Neural cell (in vitro differentiated cells): ENCODE data around the gene RETREG1. TPM values are rescaled to one million over a fixed set of nuclear protein-coding genes. Genes with fewer than 3 reads are reported as not detected.

ENCODE experiments used
- H2AFZ ChIP-seq: fragments of 200-600, 300-800 bp; sonication (generic), shearing (Covaris generic); 2 replicates; pipeline ENCODE4 v1.6.0; 2014; ENCODE audit warnings: low read depth, mild to moderate bottlenecking, antibody characterized with exemption, low read length, moderate library complexity
- H3F3A ChIP-seq: fragments of 200-600 bp; shearing (Covaris generic); 2 replicates; pipeline ENCODE4 v1.6.1; 2016; ENCODE audit warnings: mild to moderate bottlenecking, moderate library complexity, mixed read lengths, antibody characterized with exemption, low read length; ENCODE audit not compliant: insufficient read depth, poor library complexity, severe bottlenecking
- H3K27ac ChIP-seq: fragments of 200-600, 300-800 bp; sonication (generic), shearing (Covaris generic); 2 replicates; pipeline ENCODE4 v1.5.1; 2014; ENCODE audit warnings: mild to moderate bottlenecking, low read length, moderate library complexity
- H3K27me3 ChIP-seq: fragments of 300-800, 200-600 bp; sonication (generic), shearing (Covaris generic); 2 replicates; pipeline ENCODE4 v1.6.0; 2014; ENCODE audit warnings: mild to moderate bottlenecking, low read depth, low read length, moderate library complexity; ENCODE audit not compliant: insufficient read depth
- H3K36me3 ChIP-seq: fragments of 300-800, 200-600 bp; sonication (generic), shearing (Covaris generic); 2 replicates; pipeline ENCODE4 v1.5.1; 2014; ENCODE audit warnings: mild to moderate bottlenecking, antibody characterized with exemption, low read length, moderate library complexity; ENCODE audit not compliant: insufficient read depth
- H3K4me2 ChIP-seq: fragments of 300-800, 200-600 bp; sonication (generic), shearing (Covaris generic); 2 replicates; pipeline ENCODE4 v1.6.0; 2014; ENCODE audit warnings: mild to moderate bottlenecking, low read length
- H3K4me3 ChIP-seq: fragments of 300-800, 200-600 bp; sonication (generic), shearing (Covaris generic); 2 replicates; pipeline ENCODE4 v1.5.1; 2014; ENCODE audit warnings: mild to moderate bottlenecking, low read length, moderate library complexity
- H3K79me2 ChIP-seq: fragments of 200-600 bp; shearing (Covaris generic); replicated peaks from 2 replicates; pipeline ENCODE4 v1.6.0; 2014; ENCODE audit warnings: mild to moderate bottlenecking, low read length, moderate library complexity; ENCODE audit not compliant: insufficient read depth
- H3K9ac ChIP-seq: fragments of 300-800, 200-600 bp; sonication (generic), shearing (Covaris generic); 2 replicates; pipeline ENCODE4 v1.6.1; 2016; ENCODE audit warnings: mild to moderate bottlenecking, low read length, mixed read lengths
- H3K9me2 ChIP-seq: fragments of 200-600 bp; shearing (Covaris generic); 2 replicates; pipeline ENCODE4 v1.6.1; 2016; ENCODE audit warnings: mild to moderate bottlenecking, low read length, mixed read lengths; ENCODE audit not compliant: insufficient read depth
- H3K9me3 ChIP-seq: fragments of 200-600, 300-800 bp; sonication (generic), shearing (Covaris generic); 2 replicates; pipeline ENCODE4 v1.6.1; 2016; ENCODE audit warnings: mild to moderate bottlenecking, mixed run types, low read length, moderate library complexity, mixed read lengths
- H4K20me1 ChIP-seq: fragments of 200-600 bp; shearing (Covaris generic); 2 replicates; pipeline ENCODE4 v1.6.1; 2016; ENCODE audit warnings: mild to moderate bottlenecking, mixed run types; ENCODE audit not compliant: insufficient read depth
- CTCF ChIP-seq: fragments of 450-650 bp; IDR thresholded peaks from 2 replicates; pipeline ENCODE4 v1.5.1; 2014; ENCODE audit warnings: antibody characterized with exemption, mild to moderate bottlenecking, moderate library complexity; ENCODE audit not compliant: poor library complexity, severe bottlenecking
- EP300 ChIP-seq: fragments of 450-650 bp; conservative IDR thresholded peaks from 2 replicates; pipeline ENCODE4 v1.6.1; 2014; ENCODE audit warnings: antibody characterized with exemption, mild to moderate bottlenecking, moderate library complexity; ENCODE audit not compliant: poor library complexity, severe bottlenecking
- EZH2 ChIP-seq: fragments of 200-600, 300-800 bp; shearing (Covaris generic), sonication (generic); IDR thresholded peaks from 2 replicates; pipeline ENCODE4 v1.6.1; 2014; ENCODE audit warnings: antibody characterized with exemption, low read length, borderline replicate concordance, mild to moderate bottlenecking; ENCODE audit not compliant: insufficient read depth, poor library complexity, severe bottlenecking
- MXI1 ChIP-seq: fragments of 450-650 bp; conservative IDR thresholded peaks from 2 replicates; pipeline ENCODE4 v1.6.1; 2014; ENCODE audit warnings: antibody characterized with exemption, mild to moderate bottlenecking; ENCODE audit not compliant: poor library complexity, severe bottlenecking
- POLR2AphosphoS5 ChIP-seq: IDR thresholded peaks from 2 replicates; pipeline ENCODE4 v1.6.1; 2012
- RAD21 ChIP-seq: fragments of 450-650 bp; conservative IDR thresholded peaks from 2 replicates; pipeline ENCODE4 v1.6.1; 2014; ENCODE audit warnings: antibody characterized with exemption, mild to moderate bottlenecking, moderate library complexity
- REST ChIP-seq: IDR thresholded peaks from 2 replicates; pipeline ENCODE4 v1.6.1; 2012; ENCODE audit warnings: borderline replicate concordance
- SMC3 ChIP-seq: fragments of 450-650 bp; conservative IDR thresholded peaks from 2 replicates; pipeline ENCODE4 v1.6.1; 2014; ENCODE audit warnings: antibody characterized with exemption, mild to moderate bottlenecking, moderate library complexity; ENCODE audit not compliant: poor library complexity
- TAF1 ChIP-seq: IDR thresholded peaks from 2 replicates; pipeline ENCODE4 v1.6.1; 2012; ENCODE audit warnings: low read depth
- polyA minus RNA-seq: library from RNA; depleted of rRNA, polyadenylated mRNA; stranded (reverse); fragments of >200 nt; gene quantifications from 2 replicates; pipeline ENCODE4 v1.2.3, GENCODE V29; 2014
- polyA plus RNA-seq: library from polyadenylated mRNA; depleted of rRNA; stranded (reverse); fragments of >200 nt; gene quantifications from 2 replicates; pipeline ENCODE4 v1.2.3, GENCODE V29; 2014

Gene RETREG1
- polyA plus RNA-seq (20.4 and 25.4 TPM in 2 replicates), polyA minus RNA-seq (20.0 and 21.8 TPM in 2 replicates)

- TF ChIP-seq RAD21 (no peak), EP300 (no peak), EZH2 (no peak), POLR2AphosphoS5 (no peak), REST (no peak), CTCF (peak; percentile 31), SMC3 (peak; percentile 23), TAF1 (peak; percentile 19), MXI1 (peak; percentile 66)
- H3K27me3 ChIP-seq, result no peaks in the 10 kb centered on the region
- H3K4me3 ChIP-seq, result peak within 1 kb of the TSS; percentile 94
- H3K36me3 ChIP-seq, result no peaks in the 10 kb centered on the region
- H4K20me1 ChIP-seq, result no peaks in the 10 kb centered on the region
- H3K4me2 ChIP-seq, result peak within 1 kb of the TSS; percentile 54
- H3K27ac ChIP-seq, result peak within 1 kb of the TSS; percentile 4
- no peaks in the 10 kb centered on the region for H3F3A ChIP-seq
- no peaks in the 10 kb centered on the region for H3K79me2 ChIP-seq
- H2AFZ ChIP-seq, result peak within 1 kb of the TSS; percentile 67
- H3K9me3 ChIP-seq, result no peaks in the 10 kb centered on the region
- H3K9ac ChIP-seq, result peak within 1 kb of the TSS; percentile 75
- H3K9me2 ChIP-seq, result no peaks in the 10 kb centered on the region
Observed at GRCh38 chr5:16616536-16617273, at the start of gene RETREG1. TSS of gene RETREG1 (minus strand) at chr5:16616997. CDS start at chr5:16616971, 26 bp downstream.

GRCh38 chr5:16666130-16666882 lies 49.5 kb upstream of the RETREG1 start:
- no peak overlapping the region for H3K4me3 ChIP-seq

More at GRCh38 chr5:16666130-16666882, 49.5 kb upstream of the RETREG1 start:
- no peaks in the 10 kb centered on the region for H3K79me2 ChIP-seq
- no peaks in the 10 kb centered on the region for H3K36me3 ChIP-seq
- no peaks in the 10 kb centered on the region for H3K27me3 ChIP-seq
- no peaks in the 10 kb centered on the region for H4K20me1 ChIP-seq
- H3K27ac ChIP-seq, result no peak overlapping the region
- no peaks in the 10 kb centered on the region for H3K9me2 ChIP-seq
- TF ChIP-seq CTCF (no peak), TAF1 (no peak), REST (no peak), EP300 (no peak), MXI1 (no peak), SMC3 (no peak)
- H3K9me3 ChIP-seq, result no peaks in the 10 kb centered on the region
- H3K4me2 ChIP-seq, result no peak overlapping the region
- no peak overlapping the region for H3K9ac ChIP-seq
- H2AFZ ChIP-seq, result no peak overlapping the region
- no peaks in the 10 kb centered on the region for H3F3A ChIP-seq
